Activated CD4-positive, CD25-positive, alpha-beta regulatory T cell treated with anti-CD3 and anti-CD28 coated beads, Interleukin-2, amount 50 U/mL, for 72 hours (primary cell): Measurements from ENCODE around the gene CD248.
A peak's percentile ranks its signal among the peaks of the same experiment; 100 is the strongest.

Experiments used
- DNase-seq: peaks from one replicate; pipeline ENCODE4 v3.0.0; 2021

The CD248 gene

GRCh38 chr11:66268952-66269905 is 47.6 kb downstream of the CD248 start:
- no peak for DNase-seq

- peak; percentile 99 for DNase-seq
Measured at GRCh38 chr11:66268244-66268951, 48.4 kb downstream of the CD248 start, which contains the start of gene RAB1B. Gene RAB1B, plus strand, starts transcription at chr11:66268639. Its CDS starts 41 bp downstream, at chr11:66268680.

- peak; percentile 84 for DNase-seq
Measured at GRCh38 chr11:66267379-66268243, 49.2 kb downstream of the CD248 start.

GRCh38 chr11:66267039-66267378 is 49.8 kb downstream of the CD248 start:
- DNase-seq = no peak

GRCh38 chr11:66266378-66267038 is 50.3 kb downstream of the CD248 start:
- DNase-seq = no peak

- DNase-seq = no peak
Measured at GRCh38 chr11:66265531-66266377, 51.1 kb downstream of the CD248 start.

GRCh38 chr11:66264914-66265313 is 51.9 kb downstream of the CD248 start:
- no peak for DNase-seq
